GM19397 (cell line): Measurements from ENCODE around the gene IGF2R.

ENCODE experiments used
- ATAC-seq: cut with Tn5 transposase; IDR thresholded peaks from one replicate; pipeline ENCODE4 v1.9.1; 2021; ENCODE audit warnings: mild to moderate bottlenecking, moderate library complexity; ENCODE audit not compliant: unreplicated experiment

The IGF2R gene

GRCh38 chr6:160022101-160022500, 53.2 kb downstream of the IGF2R start:
- no peak for ATAC-seq

- ATAC-seq: no peak
Measured at GRCh38 chr6:160022793-160023192, 53.9 kb downstream of the IGF2R start.

- no peak for ATAC-seq
Measured at GRCh38 chr6:160024152-160024551, 55.3 kb downstream of the IGF2R start.

GRCh38 chr6:160027076-160027475, 58.2 kb downstream of the IGF2R start:
- no peak for ATAC-seq

- ATAC-seq: no peak
Measured at GRCh38 chr6:160027931-160028330, 59.0 kb downstream of the IGF2R start.

- ATAC-seq: peak; percentile 77
Measured at GRCh38 chr6:160028487-160029275, 59.8 kb downstream of the IGF2R start.

GRCh38 chr6:160029525-160029924, 60.6 kb downstream of the IGF2R start:
- no peak for ATAC-seq

GRCh38 chr6:160030103-160030502, 61.2 kb downstream of the IGF2R start:
- no peak for ATAC-seq

GRCh38 chr6:160031442-160031841, 62.6 kb downstream of the IGF2R start:
- ATAC-seq: no peak

GRCh38 chr6:160031871-160032270, 63.0 kb downstream of the IGF2R start:
- ATAC-seq: no peak

- ATAC-seq: no peak
Measured at GRCh38 chr6:160032538-160032937, 63.7 kb downstream of the IGF2R start.

GRCh38 chr6:160034036-160034930, 65.4 kb downstream of the IGF2R start:
- ATAC-seq: no peak

- ATAC-seq: no peak
Measured at GRCh38 chr6:160035241-160035640, 66.4 kb downstream of the IGF2R start.

GRCh38 chr6:160035693-160036330, 66.9 kb downstream of the IGF2R start:
- ATAC-seq: no peak

GRCh38 chr6:160036331-160036695, 67.4 kb downstream of the IGF2R start:
- ATAC-seq: no peak

- no peak for ATAC-seq
Measured at GRCh38 chr6:160036790-160037206, 67.9 kb downstream of the IGF2R start.

GRCh38 chr6:160038479-160038878, 69.6 kb downstream of the IGF2R start:
- ATAC-seq: no peak

- no peak for ATAC-seq
Measured at GRCh38 chr6:160039441-160039840, 70.6 kb downstream of the IGF2R start.

GRCh38 chr6:160040055-160040454, 71.2 kb downstream of the IGF2R start:
- ATAC-seq: no peak

- no peak for ATAC-seq
Measured at GRCh38 chr6:160040527-160041264, 71.8 kb downstream of the IGF2R start.

- ATAC-seq: no peak
Measured at GRCh38 chr6:160041608-160042007, 72.7 kb downstream of the IGF2R start.
